ENCODE measurements around the gene INHBC. TPM values are rescaled to one million over a fixed set of nuclear protein-coding genes. Genes with fewer than 3 reads are reported as not detected.
A peak's percentile ranks its signal among the peaks of the same experiment; 100 is the strongest.

Gene INHBC
- total RNA-seq, 1 donor from 2014 or later, result not detected

- Histone ChIP-seq H3K27ac (replicated peaks) (no peak overlapping the region), H3K4me3 (no peak overlapping the region), H3K4me1 (peaks cover 20% of the 10 kb centered on the region), H3K36me3 (no peaks in the 10 kb centered on the region), H3K9me3 (replicated peaks) (no peaks in the 10 kb centered on the region), H3K27me3 (ENCODE audit: low read depth) (peaks cover 100% of the 10 kb centered on the region)
- DNase-seq, result no peak
- intact Hi-C loops (cut with micrococcal nuclease), result no loop called here
- no peak for TF ChIP-seq CTCF (IDR thresholded peaks at IDR 0.05; ENCODE audit: borderline replicate concordance)
Measured at GRCh38 chr12:57472391-57472790, 37.8 kb downstream of the INHBC start.

GRCh38 chr12:57473392-57473791 lies 38.8 kb downstream of the INHBC start:
- H3K36me3 ChIP-seq, result no peaks in the 10 kb centered on the region
- H3K27ac ChIP-seq (replicated peaks), result no peak overlapping the region
- H3K9me3 ChIP-seq (replicated peaks), result no peaks in the 10 kb centered on the region
- H3K27me3 ChIP-seq (ENCODE audit: low read depth), result peaks cover 100% of the 10 kb centered on the region
- no peak for DNase-seq
- peaks cover 20% of the 10 kb centered on the region for H3K4me1 ChIP-seq
- no peak overlapping the region for H3K4me3 ChIP-seq
- no peak for TF ChIP-seq CTCF (IDR thresholded peaks at IDR 0.05; ENCODE audit: borderline replicate concordance)
- intact Hi-C loops (cut with micrococcal nuclease), result no loop called here

- intact Hi-C loops (cut with micrococcal nuclease), result no loop called here
- H3K9me3 ChIP-seq (replicated peaks), result no peaks in the 10 kb centered on the region
- no peak for TF ChIP-seq CTCF (IDR thresholded peaks at IDR 0.05; ENCODE audit: borderline replicate concordance)
- no peaks in the 10 kb centered on the region for H3K36me3 ChIP-seq
- no peak for DNase-seq
- no peak overlapping the region for H3K4me3 ChIP-seq
- H3K27ac ChIP-seq (replicated peaks), result no peak overlapping the region
- H3K4me1 ChIP-seq, result peaks cover 20% of the 10 kb centered on the region
- peaks cover 100% of the 10 kb centered on the region for H3K27me3 ChIP-seq (ENCODE audit: low read depth)
Measured at GRCh38 chr12:57473886-57474285, 39.3 kb downstream of the INHBC start.

DNA sequence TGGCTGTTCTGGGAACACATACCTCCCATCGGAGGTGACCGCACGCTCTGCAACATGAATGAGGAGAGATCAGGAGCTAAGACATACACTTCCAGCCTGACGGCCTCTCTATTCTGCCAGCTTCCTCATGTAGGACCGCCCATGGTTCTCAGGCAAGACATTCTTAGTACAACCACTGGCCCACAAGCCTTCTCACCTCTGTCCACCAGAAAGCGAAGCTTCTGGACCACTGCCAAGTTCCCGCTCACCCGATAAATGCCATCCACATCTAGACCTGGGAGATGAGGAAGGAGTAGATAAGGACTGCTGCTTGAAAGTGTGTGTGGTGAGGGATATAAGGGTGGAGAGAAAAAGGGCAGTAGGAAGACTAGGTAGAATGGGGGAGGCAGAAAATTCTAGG lies 39.8 kb downstream of the INHBC start:
- Histone ChIP-seq H3K27ac (replicated peaks) (no peak overlapping the region), H3K4me1 (peaks cover 20% of the 10 kb centered on the region), H3K4me3 (no peak overlapping the region), H3K27me3 (ENCODE audit: low read depth) (peaks cover 100% of the 10 kb centered on the region), H3K9me3 (replicated peaks) (no peaks in the 10 kb centered on the region), H3K36me3 (no peaks in the 10 kb centered on the region)
- intact Hi-C loops (cut with micrococcal nuclease), result no loop called here
- no peak for DNase-seq
- no peak for TF ChIP-seq CTCF (IDR thresholded peaks at IDR 0.05; ENCODE audit: borderline replicate concordance)

DNA sequence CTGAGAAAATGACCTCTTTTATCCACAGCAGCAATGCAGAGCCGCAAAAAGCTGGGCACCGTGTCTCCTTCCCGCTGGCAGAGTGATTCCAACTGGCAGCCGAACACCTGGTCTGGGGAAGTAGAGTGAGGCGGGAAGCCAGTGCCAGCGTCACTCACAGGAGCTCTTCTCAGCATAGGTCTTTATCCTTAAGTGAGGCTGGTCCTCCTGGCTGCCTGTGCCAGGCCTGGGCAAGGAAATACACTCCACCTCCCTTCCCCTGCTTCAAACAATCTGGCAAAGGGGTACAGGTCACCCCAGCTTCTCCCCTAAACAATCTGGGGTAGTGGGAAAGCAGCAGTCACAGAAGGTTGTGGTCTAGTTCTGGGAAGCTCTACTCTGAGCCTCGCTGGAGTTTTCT lies 40.3 kb downstream of the INHBC start:
- peak overlapping the region; percentile 64 for H3K4me3 ChIP-seq
- DNase-seq, result no peak
- intact Hi-C loops (cut with micrococcal nuclease), result no loop called here
- peaks cover 100% of the 10 kb centered on the region for H3K27me3 ChIP-seq (ENCODE audit: low read depth)
- peaks cover 20% of the 10 kb centered on the region for H3K4me1 ChIP-seq
- no peaks in the 10 kb centered on the region for H3K36me3 ChIP-seq
- TF ChIP-seq CTCF (IDR thresholded peaks at IDR 0.05; ENCODE audit: borderline replicate concordance), result no peak
- H3K9me3 ChIP-seq (replicated peaks), result no peaks in the 10 kb centered on the region
- H3K27ac ChIP-seq (replicated peaks), result no peak overlapping the region

All from left ventricle myocardium inferior (tissue), 1 donor.